OCI-M1 (cell line): ENCODE results near the gene APOL2.
"Not testable (repeated sequence)": the region's sequence is repeated elsewhere in the genome, so short reads cannot be mapped to it uniquely, and the experiment has no call there.

ENCODE experiments used
- DNase-seq: peaks from one replicate; lab custom pipeline; 2025; lab: John Stamatoyannopoulos, UW

Gene APOL2

GRCh38 chr22:36239401-36240171, at the start of gene APOL2:
Gene APOL2, minus strand, starts transcription at chr22:36239527. Its CDS starts 6,365 bp downstream, at chr22:36233162.
- DNase-seq = peak; percentile 97

GRCh38 chr22:36288571-36289405, 49.5 kb upstream of the APOL2 start:
- no peak for DNase-seq

GRCh38 chr22:36287881-36288515, 48.7 kb upstream of the APOL2 start:
- DNase-seq = no peak

- peak; percentile 81 for DNase-seq
Measured at GRCh38 chr22:36286096-36286957, 47.0 kb upstream of the APOL2 start.

- no peak for DNase-seq
Measured at GRCh38 chr22:36285545-36285944, 46.2 kb upstream of the APOL2 start.

- DNase-seq = no peak
Measured at GRCh38 chr22:36285017-36285416, 45.7 kb upstream of the APOL2 start.

GRCh38 chr22:36284171-36284571, 44.8 kb upstream of the APOL2 start:
- no peak for DNase-seq

- DNase-seq = no peak
Measured at GRCh38 chr22:36282328-36282831, 43.1 kb upstream of the APOL2 start.

GRCh38 chr22:36281781-36282327, 42.5 kb upstream of the APOL2 start:
- DNase-seq = no peak

GRCh38 chr22:36280379-36280778, 41.1 kb upstream of the APOL2 start:
- no peak for DNase-seq

- peak; percentile 49 for DNase-seq
Measured at GRCh38 chr22:36279219-36279666, 39.9 kb upstream of the APOL2 start.

GRCh38 chr22:36277482-36278291, 38.4 kb upstream of the APOL2 start:
- DNase-seq = peak; percentile 72

- DNase-seq = no peak
Measured at GRCh38 chr22:36274531-36274930, 35.2 kb upstream of the APOL2 start.

- not testable (repeated sequence) for DNase-seq
Measured at GRCh38 chr22:36271951-36272350, 32.6 kb upstream of the APOL2 start.

- not testable (repeated sequence) for DNase-seq
Measured at GRCh38 chr22:36271231-36271630, 31.9 kb upstream of the APOL2 start.

GRCh38 chr22:36267896-36268485, 28.7 kb upstream of the APOL2 start:
- DNase-seq = no peak

- DNase-seq = no peak
Measured at GRCh38 chr22:36267058-36267457, 27.7 kb upstream of the APOL2 start.

- not testable (repeated sequence) for DNase-seq
Measured at GRCh38 chr22:36263886-36264664, 24.7 kb upstream of the APOL2 start.

- DNase-seq = peak; percentile 19
Measured at GRCh38 chr22:36263216-36263673, 23.9 kb upstream of the APOL2 start.
